BLaER1 treated with 17β-estradiol and CSF1 and Interleukin-3, amounts not matched to agents 10 nM and 100 nM (cell line): ENCODE results near the gene FAM117A.

Source experiments
- H3K27ac ChIP-seq, 11 experiments: shearing (Covaris generic); formaldehyde crosslinking; 2 replicates each; pipeline ENCODE4 v1.8.1; 2022
- H3K27me3 ChIP-seq, 11 experiments: shearing (Covaris generic); formaldehyde crosslinking; 2 replicates each; pipeline ENCODE4 v1.8.1; 2022
- H3K36me3 ChIP-seq, 11 experiments: shearing (Covaris generic); formaldehyde crosslinking; 2 replicates each; pipeline ENCODE4 v1.8.1; 2022
- H3K4me1 ChIP-seq, 10 experiments: shearing (Covaris generic); formaldehyde crosslinking; 2 replicates each; pipeline ENCODE4 v1.8.1; 2022
- H3K4me2 ChIP-seq, 11 experiments: shearing (Covaris generic); formaldehyde crosslinking; 2 replicates each; pipeline ENCODE4 v1.8.1; 2022
- H3K4me3 ChIP-seq, 10 experiments: shearing (Covaris generic); formaldehyde crosslinking; 2 replicates each; pipeline ENCODE4 v1.8.1; 2022
- H3K9ac ChIP-seq, 11 experiments: shearing (Covaris generic); formaldehyde crosslinking; 2 replicates each; pipeline ENCODE4 v1.8.1; 2022
- H3K9me3 ChIP-seq, 11 experiments: shearing (Covaris generic); formaldehyde crosslinking; replicated peaks in 1 of 11; 2 replicates each; pipeline ENCODE4 v1.8.1; 2022
- H4K20me1 ChIP-seq, 11 experiments: shearing (Covaris generic); formaldehyde crosslinking; 2 replicates each; pipeline ENCODE4 v1.8.1; 2022
- Cebpa-rat ChIP-seq, 11 experiments: shearing (Covaris generic); IDR thresholded peaks; 2 replicates each; pipeline ENCODE4 v1.8.1; 2022

The FAM117A gene

DNA sequence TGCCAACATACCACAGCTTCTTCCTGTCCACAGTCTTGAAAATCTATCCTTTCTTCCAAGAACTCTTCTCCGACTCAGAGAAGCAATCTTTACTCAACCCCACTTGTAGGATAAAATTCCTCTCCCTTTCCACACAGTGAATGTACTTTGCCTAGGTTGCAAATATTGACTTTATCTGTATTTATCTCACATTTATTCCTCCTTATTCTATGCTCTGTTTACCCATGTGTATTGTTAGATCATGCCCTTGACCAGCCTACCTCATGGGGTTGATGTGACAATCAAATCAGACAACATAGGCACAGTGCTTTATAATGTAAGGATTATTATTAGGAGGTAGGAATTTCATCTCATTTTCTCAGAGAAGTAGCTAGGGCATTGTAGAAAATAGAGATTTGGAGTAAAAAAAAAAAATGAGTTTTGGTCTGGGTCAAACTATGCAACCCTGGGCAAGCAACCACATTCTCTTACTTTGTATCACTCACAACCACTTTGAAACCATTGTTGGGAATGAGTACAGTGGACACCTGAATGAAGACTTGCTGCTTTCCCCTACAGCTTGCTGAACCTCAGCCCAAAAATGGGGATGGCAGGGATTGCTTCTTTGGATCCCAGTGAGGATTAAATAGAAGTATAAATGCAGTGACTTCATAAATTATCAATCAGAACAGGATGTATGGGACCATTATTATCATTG lies 47.1 kb downstream of the FAM117A start:
- H3K4me2 ChIP-seq: peak overlapping the region in 2 of 11 experiments; percentile 26 to 47; a peak in 2 of 22 replicates
- no peaks in the 10 kb centered on the region for H3K9me3 ChIP-seq
- no peak for TF ChIP-seq Cebpa-rat (IDR thresholded peaks at IDR 0.05)
- H3K27ac ChIP-seq: 0 out of 22 replicates have a peak overlapping the region, but pooled peaks of 1 of the 11 experiments have one; percentile 1
- peaks cover 72 to 100% (median 100%) of the 10 kb centered on the region in 11 experiments for H3K36me3 ChIP-seq
- peaks cover 28 to 65% (median 43%) of the 10 kb centered on the region in 10 experiments for H3K4me1 ChIP-seq
- H3K9ac ChIP-seq: no peak overlapping the region; a peak in 1 of 22 replicates
- H4K20me1 ChIP-seq: peaks cover 0 to 2% (median 0%) of the 10 kb centered on the region in 11 experiments; a peak in 1 of 22 replicates
- H3K4me3 ChIP-seq: no peak overlapping the region
- no peaks in the 10 kb centered on the region for H3K27me3 ChIP-seq

DNA sequence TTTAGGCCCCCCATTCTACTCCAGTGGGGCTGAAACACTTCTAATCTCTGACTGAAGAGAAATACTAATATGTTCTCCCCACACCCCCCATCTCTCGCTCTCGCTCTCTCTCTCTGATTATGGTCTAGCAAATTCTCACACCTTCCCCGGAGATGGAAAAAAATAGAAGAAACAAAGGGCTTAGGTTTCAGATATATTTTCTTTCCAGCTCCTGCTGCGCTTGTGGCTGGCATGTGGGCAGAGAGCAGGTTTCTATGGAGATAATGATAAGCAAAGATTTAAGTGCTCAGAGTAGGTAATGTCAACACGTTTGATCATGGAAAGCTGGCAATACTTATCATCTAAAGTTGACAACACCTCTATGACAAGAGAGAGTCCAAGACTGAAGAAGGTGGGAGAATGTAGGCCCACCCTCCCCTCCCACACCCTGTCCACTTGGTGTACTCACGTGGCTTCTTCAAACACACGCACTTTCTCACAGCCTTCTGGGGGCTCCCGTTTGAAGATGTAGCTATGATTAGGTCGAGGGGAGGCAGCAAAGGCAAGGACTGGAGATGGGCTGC lies 48.1 kb downstream of the FAM117A start:
- H3K4me3 ChIP-seq: no peak overlapping the region
- peaks cover 38 to 74% (median 53%) of the 10 kb centered on the region in 10 experiments for H3K4me1 ChIP-seq
- no peaks in the 10 kb centered on the region for H3K27me3 ChIP-seq
- no peaks in the 10 kb centered on the region for H3K9me3 ChIP-seq
- H3K4me2 ChIP-seq: peak overlapping the region in 9 of 11 experiments; percentile 28 to 52 (median 42); a peak in 14 of 22 replicates
- H4K20me1 ChIP-seq: no peaks in the 10 kb centered on the region; a peak in 1 of 22 replicates
- TF ChIP-seq Cebpa-rat (IDR thresholded peaks at IDR 0.05): no peak
- peaks cover 72 to 100% (median 100%) of the 10 kb centered on the region in 11 experiments for H3K36me3 ChIP-seq
- H3K9ac ChIP-seq: peak overlapping the region in 1 of 11 experiments; percentile 28; a peak in 2 of 22 replicates
- peak overlapping the region in 7 of 11 experiments; percentile 15 to 48 (median 39); a peak in 11 of 22 replicates for H3K27ac ChIP-seq

DNA sequence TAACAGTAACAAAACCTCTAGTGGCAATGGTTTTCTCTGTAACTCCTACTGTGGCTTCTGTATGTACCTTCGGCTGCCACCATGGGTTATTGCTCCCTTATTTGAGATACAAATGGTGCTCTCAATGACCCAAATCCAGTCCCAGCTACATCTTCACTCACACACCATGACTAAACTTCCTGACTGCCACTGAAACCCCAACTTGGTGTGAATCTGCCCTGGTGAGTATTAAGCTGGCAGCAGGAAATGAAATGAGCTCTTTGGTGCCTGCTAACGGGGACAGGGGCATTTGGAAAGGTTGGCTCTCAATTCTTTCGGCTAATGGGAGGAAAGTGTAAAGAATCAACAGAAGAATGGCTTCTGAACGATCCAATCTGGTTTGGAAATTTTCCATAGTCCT lies 48.7 kb downstream of the FAM117A start:
- Histone ChIP-seq H3K9me3 (no peaks in the 10 kb centered on the region), H3K4me2 (peak overlapping the region in 10 of 11 experiments; percentile 28 to 52 (median 42); a peak in 18 of 22 replicates), H4K20me1 (no peaks in the 10 kb centered on the region; a peak in 1 of 22 replicates), H3K4me1 (peaks cover 42 to 80% (median 57%) of the 10 kb centered on the region in 10 experiments), H3K9ac (peak overlapping the region in 2 of 11 experiments; percentile 17 to 28; a peak in 3 of 22 replicates), H3K27me3 (no peaks in the 10 kb centered on the region), H3K36me3 (peaks cover 66 to 100% (median 97%) of the 10 kb centered on the region in 11 experiments), H3K4me3 (no peak overlapping the region), H3K27ac (peak overlapping the region in 9 of 11 experiments; percentile 15 to 48 (median 36); a peak in 13 of 22 replicates)
- no peak for TF ChIP-seq Cebpa-rat (IDR thresholded peaks at IDR 0.05)

DNA sequence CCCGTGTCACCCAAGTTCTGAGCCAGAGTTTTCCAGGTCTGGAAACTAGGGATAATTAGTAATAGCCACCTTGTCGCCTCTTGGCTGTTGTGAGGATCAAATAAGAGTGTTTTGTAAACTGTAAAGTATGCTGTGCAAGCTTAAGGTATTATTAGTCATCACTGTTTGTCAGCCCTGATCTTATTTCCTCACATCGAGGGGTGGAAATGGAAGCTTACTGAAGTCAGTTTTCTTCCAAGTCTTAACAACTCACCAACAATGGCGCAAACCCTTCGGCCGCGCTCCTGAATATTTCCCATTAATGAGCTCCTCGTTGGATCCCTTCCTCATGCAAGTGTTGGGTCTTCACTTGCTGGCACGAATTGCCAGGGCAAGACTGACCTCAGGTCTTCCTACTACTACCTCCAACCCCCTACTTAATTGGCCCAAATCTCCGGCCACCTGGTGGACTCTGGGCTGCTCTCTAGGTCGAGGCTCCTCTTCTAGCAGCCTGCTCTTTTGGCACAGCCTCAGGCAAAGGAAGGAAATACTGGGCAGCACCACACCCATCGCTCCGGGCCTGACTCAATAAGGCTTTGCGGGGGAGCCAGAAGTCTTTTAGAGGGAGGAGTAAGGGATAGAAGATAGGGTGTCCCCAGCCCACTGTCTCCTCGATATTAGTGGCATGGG lies 55.3 kb downstream of the FAM117A start:
- Histone ChIP-seq H3K27me3 (no peaks in the 10 kb centered on the region), H3K4me1 (peaks cover 61 to 90% (median 81%) of the 10 kb centered on the region in 10 experiments), H3K4me2 (peak overlapping the region; percentile 5 to 96 (median 52); a peak in 20 of 22 replicates), H3K9ac (peak overlapping the region in 10 of 11 experiments; percentile 92 to 99 (median 96); a peak in 17 of 22 replicates), H4K20me1 (peaks cover 0 to 5% (median 0%) of the 10 kb centered on the region in 11 experiments; a peak in 2 of 22 replicates), H3K4me3 (peak overlapping the region in 9 of 10 experiments; percentile 84 to 98 (median 94); a peak in 17 of 20 replicates), H3K9me3 (no peaks in the 10 kb centered on the region), H3K27ac (peak overlapping the region in 10 of 11 experiments; percentile 24 to 99 (median 97); a peak in 18 of 22 replicates), H3K36me3 (peaks cover 36 to 81% (median 70%) of the 10 kb centered on the region in 11 experiments)
- no peak for TF ChIP-seq Cebpa-rat (IDR thresholded peaks at IDR 0.05)

DNA sequence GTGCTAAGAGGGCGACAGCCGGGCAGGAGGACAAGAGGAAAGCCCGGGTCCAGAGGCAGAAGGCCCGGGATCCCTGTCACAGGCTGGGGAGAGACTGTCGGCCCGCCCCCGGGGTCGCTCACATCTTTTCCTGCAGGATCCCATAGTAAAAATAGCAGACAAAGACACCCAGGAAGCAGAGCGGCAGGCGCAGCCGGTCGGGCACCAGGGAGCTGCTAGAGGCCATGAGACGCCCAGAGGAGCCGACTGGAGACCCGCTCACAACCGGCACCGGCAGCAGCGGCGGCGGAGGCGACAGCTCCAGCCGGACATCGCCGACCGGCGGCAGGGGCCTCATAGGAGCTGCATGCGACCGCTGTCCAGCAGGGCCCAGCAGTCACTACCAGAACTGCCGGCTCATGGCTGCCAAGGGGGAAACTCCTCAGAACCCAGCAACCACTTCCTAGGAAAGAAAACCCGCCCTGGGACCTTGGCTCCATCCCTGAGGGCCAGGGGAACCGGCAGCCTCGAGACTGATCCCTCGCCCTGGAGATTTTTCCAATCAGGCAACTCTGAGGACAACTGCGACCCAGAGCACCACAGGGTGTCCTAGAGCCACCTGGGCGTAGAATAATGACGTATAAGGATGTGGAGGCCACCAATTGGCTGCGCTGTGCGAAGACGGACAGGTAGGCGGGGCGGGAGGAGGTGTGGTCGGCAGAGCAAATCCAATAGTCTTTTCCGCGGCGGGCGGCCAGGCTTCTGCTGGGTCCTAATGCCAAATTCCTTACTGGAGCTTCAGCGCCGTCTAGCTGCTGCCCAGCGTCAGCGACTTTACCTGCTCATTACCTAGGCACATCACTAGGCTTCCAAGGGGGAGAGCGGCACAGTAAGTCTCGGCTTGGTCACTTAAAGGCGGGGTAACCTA lies 56.1 kb downstream of the FAM117A start, which contains the start of gene SLC35B1:
SLC35B1 (minus strand) TSS at position 357 of the 907 bp plus-strand sequence; CDS start at position 226, 131 bp downstream.
- Histone ChIP-seq H3K9ac (peak within 1 kb of the TSS; percentile 92 to 99 (median 96)), H3K9me3 (no peaks in the 10 kb centered on the region), H3K4me3 (peak within 1 kb of the TSS; percentile 84 to 98 (median 94)), H3K27me3 (no peaks in the 10 kb centered on the region), H3K4me2 (peak within 1 kb of the TSS; percentile 82 to 96 (median 93)), H3K27ac (peak within 1 kb of the TSS; percentile 90 to 99 (median 97)), H3K36me3 (peaks cover 38 to 81% (median 70%) of the 10 kb centered on the region in 11 experiments), H4K20me1 (peaks cover 0 to 7% (median 0%) of the 10 kb centered on the region in 11 experiments; a peak in 2 of 22 replicates), H3K4me1 (peaks cover 59 to 89% (median 84%) of the 10 kb centered on the region in 10 experiments)
- no peak for TF ChIP-seq Cebpa-rat (IDR thresholded peaks at IDR 0.05)

DNA sequence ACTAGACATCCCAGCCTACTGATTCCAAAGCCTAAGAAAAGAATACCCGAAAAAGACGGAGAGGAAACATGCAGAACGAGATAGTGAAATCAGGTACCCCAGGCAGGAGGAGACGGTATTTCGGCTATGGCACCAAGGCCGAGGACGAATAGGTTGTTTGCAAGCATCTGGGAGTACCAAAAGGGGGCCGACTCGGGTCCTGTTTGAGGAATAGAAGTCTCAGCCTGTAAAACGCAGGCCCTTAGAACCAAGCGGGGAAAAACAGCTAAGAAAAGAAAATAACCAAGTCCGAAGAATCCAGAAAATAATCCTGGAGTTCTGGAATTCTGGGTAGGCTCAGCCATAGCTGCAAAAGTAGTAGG lies 56.7 kb downstream of the FAM117A start:
- Histone ChIP-seq H3K4me1 (peaks cover 56 to 89% (median 83%) of the 10 kb centered on the region in 10 experiments), H3K36me3 (peaks cover 40 to 81% (median 70%) of the 10 kb centered on the region in 11 experiments)
- no peak for TF ChIP-seq Cebpa-rat (IDR thresholded peaks at IDR 0.05)

DNA sequence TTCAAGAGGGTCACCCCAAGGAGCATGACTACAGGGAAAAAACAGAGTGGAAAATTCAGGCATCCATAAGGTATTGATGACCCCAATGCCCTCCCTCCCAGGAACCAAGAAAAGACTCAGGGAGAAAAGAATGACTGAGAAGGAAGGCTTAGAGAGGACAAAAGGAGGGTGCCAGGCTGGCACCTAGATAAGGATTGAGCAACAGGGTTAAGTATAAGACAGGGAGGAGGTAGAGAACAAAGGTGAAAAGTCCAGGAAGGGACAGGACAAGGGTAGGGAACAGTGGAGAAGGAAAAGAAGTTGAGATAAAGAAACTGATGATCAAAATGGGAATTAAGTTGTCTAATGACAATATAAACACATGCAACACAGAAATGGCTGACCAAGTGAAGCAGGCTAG lies 58.7 kb downstream of the FAM117A start:
- H3K4me1 ChIP-seq: peaks cover 52 to 89% (median 84%) of the 10 kb centered on the region in 10 experiments
- H3K9me3 ChIP-seq: no peaks in the 10 kb centered on the region
- peak overlapping the region in 3 of 11 experiments; percentile 16 to 95 (median 26); a peak in 4 of 22 replicates for H3K27ac ChIP-seq
- peak overlapping the region; percentile 14 to 99 (median 95); a peak in 15 of 22 replicates for H3K9ac ChIP-seq
- H3K4me3 ChIP-seq: peak overlapping the region in 2 of 10 experiments; percentile 94 to 97; a peak in 2 of 20 replicates
- no peak for TF ChIP-seq Cebpa-rat (IDR thresholded peaks at IDR 0.05)
- H3K27me3 ChIP-seq: no peaks in the 10 kb centered on the region
- peaks cover 0 to 11% (median 0%) of the 10 kb centered on the region in 11 experiments; a peak in 3 of 22 replicates for H4K20me1 ChIP-seq
- peaks cover 59 to 81% (median 69%) of the 10 kb centered on the region in 11 experiments for H3K36me3 ChIP-seq
- H3K4me2 ChIP-seq: peak overlapping the region in 10 of 11 experiments; percentile 82 to 96 (median 93); a peak in 19 of 22 replicates

More for the DNA sequence above, 56.7 kb downstream of the FAM117A start:
- Histone ChIP-seq H3K9me3 (no peaks in the 10 kb centered on the region), H3K27ac (peak overlapping the region; percentile 90 to 99 (median 97)), H4K20me1 (peaks cover 0 to 7% (median 0%) of the 10 kb centered on the region in 11 experiments; a peak in 2 of 22 replicates), H3K27me3 (no peaks in the 10 kb centered on the region), H3K9ac (peak overlapping the region; percentile 92 to 99 (median 96)), H3K4me3 (peak overlapping the region; percentile 84 to 98 (median 94)), H3K4me2 (peak overlapping the region; percentile 82 to 96 (median 93))
